Keratinocyte (primary cell): Measurements from ENCODE around the gene PPFIBP2. TPM values are rescaled to one million over a fixed set of nuclear protein-coding genes. Genes with fewer than 3 reads are reported as not detected.

Source experiments
- DNase-seq: peaks from one replicate; pipeline ENCODE4 v3.0.0-alpha.2; 2011; ENCODE audit warnings: low read depth, missing footprints, low spot score
- FAIRE-seq: peaks from 2 replicates; lab custom pipeline; 2011; peaks lifted over from hg19 to GRCh38; lab: Jason Lieb, UNC
- H2AFZ ChIP-seq: 2 replicates; pipeline ENCODE4 v1.6.0; 2012; ENCODE audit warnings: low read length, control low read depth, inconsistent platforms; ENCODE audit not compliant: control insufficient read depth
- H3K27ac ChIP-seq: 2 replicates; pipeline ENCODE4 v1.5.1; 2011; ENCODE audit warnings: low read length; ENCODE audit not compliant: control insufficient read depth, insufficient read depth
- H3K27me3 ChIP-seq: 3 replicates; pipeline ENCODE4 v1.6.0; 2011; ENCODE audit warnings: low read length; ENCODE audit not compliant: control insufficient read depth, insufficient read depth; ENCODE audit errors: extremely low read depth
- H3K36me3 ChIP-seq, 2 experiments: 2 replicates in 1 of 2; 3 replicates in 1 of 2; pipeline ENCODE4 v1.5.1; 2011; ENCODE audit warnings: low read length in 2 of 2, mild to moderate bottlenecking in 1 of 2; ENCODE audit not compliant: control insufficient read depth in 2 of 2, insufficient read depth in 2 of 2; ENCODE audit errors: extremely low read depth in 1 of 2
- H3K4me1 ChIP-seq: 3 replicates; pipeline ENCODE4 v1.5.1; 2011; ENCODE audit warnings: low read length; ENCODE audit not compliant: control insufficient read depth, insufficient read depth; ENCODE audit errors: extremely low read depth
- H3K4me2 ChIP-seq: 3 replicates; pipeline ENCODE4 v1.6.0; 2011; ENCODE audit warnings: low read depth, low read length; ENCODE audit not compliant: control insufficient read depth, insufficient read depth; ENCODE audit errors: extremely low read depth
- H3K4me3 ChIP-seq, 3 experiments: fragments of 200-600 bp in 1 of 3; sonication (generic) in 1 of 3; 2 replicates in 2 of 3; 3 replicates in 1 of 3; pipeline ENCODE4 v1.5.1; 2011 to 2016; ENCODE audit warnings: low read length in 3 of 3, mild to moderate bottlenecking in 3 of 3, control low read depth in 2 of 3, inconsistent platforms in 1 of 3, low read depth in 1 of 3, mixed read lengths in 1 of 3, mixed run types in 1 of 3, moderate library complexity in 1 of 3; ENCODE audit not compliant: control insufficient read depth in 2 of 3, insufficient read depth in 2 of 3; ENCODE audit errors: extremely low read depth in 1 of 3
- H3K79me2 ChIP-seq: 2 replicates; pipeline ENCODE4 v1.6.0; 2012; ENCODE audit warnings: low read length; ENCODE audit not compliant: control insufficient read depth, insufficient read depth
- H3K9ac ChIP-seq: 3 replicates; pipeline ENCODE4 v1.6.0; 2011; ENCODE audit warnings: low read length; ENCODE audit not compliant: control insufficient read depth, insufficient read depth; ENCODE audit errors: extremely low read depth
- H3K9me1 ChIP-seq: 3 replicates; pipeline ENCODE4 v1.6.0; 2011; ENCODE audit warnings: low read length; ENCODE audit not compliant: control insufficient read depth, insufficient read depth; ENCODE audit errors: extremely low read depth
- H3K9me3 ChIP-seq: 2 replicates; pipeline ENCODE4 v1.5.1; 2012; ENCODE audit warnings: low read depth, low read length; ENCODE audit not compliant: control insufficient read depth
- H4K20me1 ChIP-seq: 3 replicates; pipeline ENCODE4 v1.6.0; 2011; ENCODE audit warnings: low read length; ENCODE audit not compliant: control insufficient read depth, insufficient read depth; ENCODE audit errors: extremely low read depth
- CTCF ChIP-seq, 3 experiments: IDR thresholded peaks in 1 of 3; conservative IDR thresholded peaks in 1 of 3; optimal IDR thresholded peaks in 1 of 3; 2 replicates in 2 of 3; 3 replicates in 1 of 3; pipeline versions ENCODE3 to v1.5.1; 2011; ENCODE audit warnings: low read length in 3 of 3, mild to moderate bottlenecking in 3 of 3, moderate library complexity in 2 of 3, control low read depth in 1 of 3, inconsistent platforms in 1 of 3; ENCODE audit not compliant: insufficient read depth in 2 of 3; ENCODE audit errors: extremely low read depth in 1 of 3
- EZH2 ChIP-seq: IDR thresholded peaks from one replicate; pipeline ENCODE4 v1.6.1; 2012; ENCODE audit warnings: inconsistent platforms, mild to moderate bottlenecking, low read length, moderate library complexity
- dilution Hi-C: fragments of 300-500 bp; cut with MboI; formaldehyde crosslinking; loops from one replicate; pipeline ENCODE4 v1.7.0; 2020; ENCODE audit warnings: low sequenced_read_pairs; ENCODE audit not compliant: extremely low pct_ligation_motif_present
- polyA plus RNA-seq, 5 experiments: library from polyadenylated mRNA; depleted of rRNA in 3 of 5; stranded (reverse) in 3 of 5; stranded (forward) in 1 of 5; unstranded in 1 of 5; fragments of >200 nt; gene quantifications; 1 replicate in 1 of 5; 2 replicates in 3 of 5; 3 replicates in 1 of 5; pipeline versions ENCODE4 v1.2.1 to v1.2.3, GENCODE V29; 2011 to 2012; ENCODE audit warnings: missing spikeins in 2 of 5, low read depth in 1 of 5, low replicate concordance in 1 of 5

Gene PPFIBP2
- polyA plus RNA-seq, 1 donor (not counting 4 experiments of a cell fraction or from before 2014, with no cell fraction given): 11.0 TPM

GRCh38 chr11:7600205-7600775, 86.5 kb downstream of the PPFIBP2 start:
- H4K20me1 ChIP-seq: no peaks in the 10 kb centered on the region
- no peaks in the 10 kb centered on the region for H3K9me3 ChIP-seq
- TF ChIP-seq EZH2: no peak
- no peak for TF ChIP-seq CTCF (optimal IDR thresholded peaks at IDR 0.05 in 1 of 3, IDR thresholded peaks at IDR 0.05 in 1 of 3, conservative IDR thresholded peaks at IDR 0.05 in 1 of 3; ENCODE audit: extremely low read depth in 1 of 3, insufficient read depth in 2 of 3, low read length in 3 of 3)
- H3K9me1 ChIP-seq: no peaks in the 10 kb centered on the region
- DNase-seq (peak; percentile 96), FAIRE-seq (peak; percentile 100)
- H3K4me1 ChIP-seq: peaks cover 66% of the 10 kb centered on the region
- H3K79me2 ChIP-seq: no peaks in the 10 kb centered on the region
- H3K27me3 ChIP-seq: no peaks in the 10 kb centered on the region
- H3K4me3 ChIP-seq: peak overlapping the region in 1 of 3 experiments; percentile 29
- H3K4me2 ChIP-seq: peak overlapping the region; percentile 76
- peak overlapping the region; percentile 89 for H3K27ac ChIP-seq
- H3K36me3 ChIP-seq: no peaks in the 10 kb centered on the region
- H2AFZ ChIP-seq: peak overlapping the region; percentile 64
- dilution Hi-C loops: no loop called here
- H3K9ac ChIP-seq: peak overlapping the region; percentile 68

GRCh38 chr11:7603031-7603781, 89.4 kb downstream of the PPFIBP2 start:
- no peak overlapping the region for H3K4me3 ChIP-seq
- H3K79me2 ChIP-seq: no peaks in the 10 kb centered on the region
- FAIRE-seq (no peak), DNase-seq (no peak)
- H3K9me1 ChIP-seq: no peaks in the 10 kb centered on the region
- H3K27me3 ChIP-seq: no peaks in the 10 kb centered on the region
- H4K20me1 ChIP-seq: no peaks in the 10 kb centered on the region
- no peak overlapping the region for H3K9ac ChIP-seq
- dilution Hi-C loops: no loop called here
- H3K27ac ChIP-seq: no peak overlapping the region
- no peak for TF ChIP-seq EZH2
- TF ChIP-seq CTCF (optimal IDR thresholded peaks at IDR 0.05 in 1 of 3, IDR thresholded peaks at IDR 0.05 in 1 of 3, conservative IDR thresholded peaks at IDR 0.05 in 1 of 3; ENCODE audit: extremely low read depth in 1 of 3, insufficient read depth in 2 of 3, low read length in 3 of 3): no peak
- H2AFZ ChIP-seq: no peak overlapping the region
- H3K9me3 ChIP-seq: no peaks in the 10 kb centered on the region
- H3K4me1 ChIP-seq: peaks cover 56% of the 10 kb centered on the region
- no peaks in the 10 kb centered on the region for H3K36me3 ChIP-seq
- no peak overlapping the region for H3K4me2 ChIP-seq
